ENCODE results near the gene SBF2. TPM values are rescaled to one million over a fixed set of nuclear protein-coding genes. Genes with fewer than 3 reads are reported as not detected.
A peak's percentile ranks its signal among the peaks of the same experiment; 100 is the strongest.
"Not testable (repeated sequence)": the region's sequence is repeated elsewhere in the genome, so short reads cannot be mapped to it uniquely, and the experiment has no call there.

The SBF2 gene
- total RNA-seq, 2 donors from 2014 or later = 33.3 to 42.5 TPM

DNA sequence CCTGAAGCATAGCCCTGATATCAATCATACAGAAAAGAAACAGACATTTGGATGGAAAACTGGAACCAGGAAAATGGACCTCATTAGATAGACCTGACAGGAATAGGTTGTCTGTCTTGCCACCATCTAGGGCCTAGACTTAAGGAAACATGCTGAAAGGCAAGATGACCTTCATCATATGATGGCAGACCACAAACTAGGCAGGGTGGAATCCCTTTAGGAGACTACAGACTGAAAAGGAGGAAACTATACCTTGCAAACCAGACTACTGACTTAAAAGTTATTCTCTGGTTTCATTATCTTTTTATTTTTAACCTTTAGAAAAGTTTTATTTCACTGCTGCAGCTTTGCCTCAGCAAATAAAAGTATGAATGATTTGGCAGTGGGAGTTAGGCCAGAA is 20.3 kb downstream of the SBF2 start:
- no peak overlapping the region for H3K4me3 Mint-ChIP-seq
- peak; percentile 43 for ATAC-seq (replicated peaks)
- peaks cover 6% of the 10 kb centered on the region for H3K4me1 Mint-ChIP-seq
- H3K27me3 Mint-ChIP-seq = no peaks in the 10 kb centered on the region
- no peaks in the 10 kb centered on the region for H3K9me3 Mint-ChIP-seq
- no peaks in the 10 kb centered on the region for H3K36me3 Mint-ChIP-seq (ENCODE audit: low read depth)
- H3K27ac Mint-ChIP-seq = no peak overlapping the region

DNA sequence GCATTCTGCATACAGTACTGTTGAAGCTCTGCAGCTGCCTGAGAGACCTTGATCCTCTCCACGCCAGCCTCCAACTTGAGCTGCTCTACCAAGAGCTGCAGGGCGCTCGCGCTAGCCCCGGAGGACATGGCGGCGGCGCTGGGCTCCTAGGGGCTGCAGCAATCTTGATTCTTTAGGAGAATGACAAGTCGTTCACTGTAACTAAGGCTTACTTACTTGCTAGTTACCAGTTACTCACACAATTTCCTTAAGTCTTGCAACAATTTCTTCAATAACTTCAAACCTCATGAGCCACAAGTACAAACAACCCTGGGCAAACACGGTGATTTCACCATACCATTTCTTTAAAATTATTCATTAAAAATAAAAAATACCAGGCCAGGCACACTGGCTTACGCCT is 21.9 kb downstream of the SBF2 start:
- ATAC-seq (replicated peaks) = no peak
- no peaks in the 10 kb centered on the region for H3K9me3 Mint-ChIP-seq
- no peak overlapping the region for H3K27ac Mint-ChIP-seq
- peaks cover 6% of the 10 kb centered on the region for H3K4me1 Mint-ChIP-seq
- H3K36me3 Mint-ChIP-seq (ENCODE audit: low read depth) = no peaks in the 10 kb centered on the region
- no peak overlapping the region for H3K4me3 Mint-ChIP-seq
- no peaks in the 10 kb centered on the region for H3K27me3 Mint-ChIP-seq

DNA sequence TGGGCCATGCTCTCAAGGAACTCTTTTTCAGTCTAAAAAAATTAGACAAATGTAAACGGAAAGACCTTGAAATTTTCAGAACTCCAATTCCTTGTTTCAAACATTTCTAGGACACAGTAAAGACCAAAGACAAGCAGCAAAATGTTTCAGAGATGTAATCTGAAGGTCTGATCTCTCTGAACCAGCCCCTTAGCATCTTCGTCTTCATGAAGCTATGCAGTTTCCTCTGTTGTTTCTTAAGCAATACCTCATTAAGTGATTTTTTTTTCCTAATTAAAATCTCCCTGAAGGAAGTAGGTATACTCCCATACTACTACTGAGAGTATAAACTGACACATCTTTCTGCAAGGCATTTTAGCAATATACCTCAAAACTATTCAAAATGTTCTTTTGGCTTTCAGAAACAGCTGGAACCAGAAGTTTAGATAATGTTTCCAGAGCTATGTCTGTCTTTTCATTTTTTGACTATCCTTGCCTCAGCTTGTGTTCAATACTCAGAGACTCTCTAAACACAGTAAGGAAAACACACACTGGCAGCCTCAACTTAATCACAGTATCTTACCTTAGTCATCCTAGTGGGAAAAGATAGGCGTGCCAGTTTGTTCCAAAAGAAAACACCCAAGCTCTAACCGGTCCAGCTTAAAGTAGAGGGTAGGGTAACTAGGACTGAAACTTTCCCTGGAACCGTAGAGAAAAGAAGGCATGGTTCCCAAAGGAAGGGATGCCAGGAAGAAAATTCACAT is 25.1 kb downstream of the SBF2 start:
- H3K36me3 Mint-ChIP-seq (ENCODE audit: low read depth) = no peaks in the 10 kb centered on the region
- no peak overlapping the region for H3K27ac Mint-ChIP-seq
- H3K9me3 Mint-ChIP-seq = no peaks in the 10 kb centered on the region
- no peaks in the 10 kb centered on the region for H3K4me1 Mint-ChIP-seq
- no peak for ATAC-seq (replicated peaks)
- no peaks in the 10 kb centered on the region for H3K27me3 Mint-ChIP-seq
- no peak overlapping the region for H3K4me3 Mint-ChIP-seq

DNA sequence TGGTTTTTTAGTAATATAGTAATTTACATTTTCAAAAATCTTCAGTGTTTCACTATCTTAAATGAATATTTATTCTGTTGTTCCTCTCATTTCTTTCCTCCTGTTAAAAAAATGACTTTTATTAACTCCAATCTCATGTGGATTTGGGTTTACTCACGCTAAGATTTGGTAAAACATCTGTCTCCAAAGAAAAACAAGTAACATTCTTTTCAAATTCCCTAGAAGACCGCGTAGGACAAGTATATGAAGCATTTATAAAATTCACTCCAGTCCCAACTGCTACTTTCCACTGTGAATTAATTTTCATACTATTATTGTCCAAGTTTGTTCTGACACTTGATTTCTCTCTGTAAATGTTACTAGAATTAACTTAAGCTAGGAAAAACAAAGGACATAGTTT is 26.2 kb downstream of the SBF2 start:
- Mint-ChIP-seq H3K27ac (no peak overlapping the region), H3K27me3 (no peaks in the 10 kb centered on the region), H3K4me1 (no peaks in the 10 kb centered on the region), H3K9me3 (no peaks in the 10 kb centered on the region), H3K4me3 (no peak overlapping the region), H3K36me3 (ENCODE audit: low read depth) (no peaks in the 10 kb centered on the region)
- ATAC-seq (replicated peaks) = no peak

DNA sequence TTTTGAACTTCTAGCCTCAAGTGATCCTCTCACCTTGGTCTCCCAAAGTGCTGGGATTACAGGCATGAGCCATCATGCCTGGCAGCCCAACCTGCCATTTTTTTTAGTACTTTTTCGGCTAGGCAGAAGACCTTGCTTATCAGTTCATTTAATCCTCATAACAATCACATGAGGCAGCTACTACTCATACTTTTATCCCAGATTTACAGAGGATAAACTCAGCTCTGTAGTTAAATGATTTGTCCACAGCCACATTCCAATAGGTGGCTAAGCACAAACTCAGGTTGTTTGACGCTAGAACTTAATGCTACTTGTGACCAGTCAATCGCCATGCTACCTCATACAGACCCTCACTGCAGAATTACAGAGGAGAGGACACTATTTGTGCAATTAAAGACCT is 28.1 kb downstream of the SBF2 start:
- Mint-ChIP-seq H3K4me3 (no peak overlapping the region), H3K27ac (no peak overlapping the region), H3K27me3 (no peaks in the 10 kb centered on the region), H3K4me1 (peaks cover 4% of the 10 kb centered on the region), H3K36me3 (ENCODE audit: low read depth) (no peaks in the 10 kb centered on the region), H3K9me3 (no peaks in the 10 kb centered on the region)
- no peak for ATAC-seq (replicated peaks)

DNA sequence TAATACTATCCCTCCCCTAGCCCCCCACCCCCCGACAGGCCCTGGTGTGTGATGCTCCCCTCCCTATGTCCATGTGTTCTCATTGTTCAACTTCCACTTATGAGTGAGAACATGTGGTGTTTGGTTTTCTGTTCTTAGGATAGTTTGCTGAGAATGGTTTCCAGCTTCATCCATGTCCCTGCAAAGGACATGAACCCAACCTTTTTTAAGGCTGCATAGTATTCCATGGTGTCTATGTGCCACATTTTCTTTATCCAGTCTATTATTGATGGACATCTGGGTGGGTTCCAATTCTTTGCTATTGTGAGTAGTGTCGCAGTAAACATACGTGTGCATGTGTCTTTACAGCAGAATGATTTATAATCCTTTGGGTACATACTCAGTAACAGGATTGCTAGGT is 29.3 kb downstream of the SBF2 start:
- H3K4me3 Mint-ChIP-seq; H3K27me3 Mint-ChIP-seq; H3K9me3 Mint-ChIP-seq; ATAC-seq (replicated peaks); H3K36me3 Mint-ChIP-seq (ENCODE audit: low read depth); H3K4me1 Mint-ChIP-seq; H3K27ac Mint-ChIP-seq: not testable (repeated sequence)

DNA sequence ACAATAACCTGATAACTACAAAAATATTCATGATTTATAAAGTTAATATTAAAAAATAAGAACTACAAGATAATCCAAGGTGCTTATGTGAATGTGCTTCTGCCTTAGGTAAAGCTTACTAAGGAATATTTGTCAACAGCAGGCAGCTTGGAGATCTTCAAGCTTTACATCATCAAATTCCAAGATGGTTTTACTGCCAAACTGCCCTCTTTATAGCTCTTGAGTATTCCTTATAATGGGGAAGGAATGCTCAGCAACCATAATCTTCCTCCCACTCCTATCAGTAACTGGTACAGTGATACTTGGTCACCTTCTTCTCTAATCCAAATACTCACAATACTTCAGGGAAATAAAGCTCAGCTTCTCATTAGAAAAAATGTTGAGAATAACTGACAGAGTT is 30.1 kb downstream of the SBF2 start:
- Mint-ChIP-seq H3K27ac (no peak overlapping the region), H3K4me1 (peaks cover 4% of the 10 kb centered on the region), H3K4me3 (no peak overlapping the region), H3K27me3 (no peaks in the 10 kb centered on the region), H3K36me3 (ENCODE audit: low read depth) (no peaks in the 10 kb centered on the region), H3K9me3 (no peaks in the 10 kb centered on the region)
- ATAC-seq (replicated peaks) = no peak

DNA sequence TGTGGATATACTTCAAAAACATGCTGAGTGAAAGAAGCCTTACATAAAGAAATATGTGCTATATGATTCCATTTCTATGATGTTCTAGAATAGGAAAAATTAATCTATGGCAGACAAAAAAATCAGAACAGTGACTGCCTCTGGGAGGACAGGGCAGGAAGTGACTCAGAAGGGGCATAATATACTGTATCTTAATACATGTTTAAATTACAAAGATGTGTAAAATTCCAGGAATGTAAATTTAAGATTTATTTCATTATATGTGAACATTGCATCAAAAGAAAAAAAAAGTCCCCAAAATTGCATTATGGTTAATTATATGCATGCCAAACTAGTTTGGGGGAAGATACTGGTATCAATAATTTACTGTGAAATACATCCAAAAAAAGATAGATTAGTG is 32.2 kb downstream of the SBF2 start:
- H3K4me1 Mint-ChIP-seq = peaks cover 4% of the 10 kb centered on the region
- H3K27me3 Mint-ChIP-seq = no peaks in the 10 kb centered on the region
- ATAC-seq (replicated peaks) = no peak
- H3K27ac Mint-ChIP-seq = no peak overlapping the region
- no peaks in the 10 kb centered on the region for H3K9me3 Mint-ChIP-seq
- H3K36me3 Mint-ChIP-seq (ENCODE audit: low read depth) = no peaks in the 10 kb centered on the region
- H3K4me3 Mint-ChIP-seq = no peak overlapping the region

DNA sequence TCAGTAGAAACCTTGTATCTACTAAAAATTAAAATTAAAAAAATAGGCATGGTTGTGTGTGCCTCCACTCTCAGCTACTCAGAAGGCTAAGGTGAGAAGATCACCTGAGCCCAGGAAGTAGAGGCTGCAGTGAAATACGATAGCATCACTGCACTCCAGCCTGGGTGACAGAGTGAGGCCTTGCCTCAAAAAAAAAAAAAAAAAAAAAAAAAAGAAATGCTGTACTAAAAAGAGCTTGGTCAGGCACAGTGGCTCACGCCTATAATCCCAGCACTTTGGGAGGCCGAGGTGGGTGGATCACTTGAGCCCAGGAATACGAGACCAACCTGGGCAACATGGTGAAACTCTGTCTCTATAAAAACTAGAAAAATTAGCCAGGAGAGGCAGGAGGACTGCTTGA is 36.5 kb downstream of the SBF2 start:
- Mint-ChIP-seq H3K9me3 (no peaks in the 10 kb centered on the region), H3K27ac (no peak overlapping the region), H3K4me3 (no peak overlapping the region), H3K36me3 (ENCODE audit: low read depth) (no peaks in the 10 kb centered on the region), H3K27me3 (no peaks in the 10 kb centered on the region), H3K4me1 (peaks cover 4% of the 10 kb centered on the region)
- no peak for ATAC-seq (replicated peaks)

DNA sequence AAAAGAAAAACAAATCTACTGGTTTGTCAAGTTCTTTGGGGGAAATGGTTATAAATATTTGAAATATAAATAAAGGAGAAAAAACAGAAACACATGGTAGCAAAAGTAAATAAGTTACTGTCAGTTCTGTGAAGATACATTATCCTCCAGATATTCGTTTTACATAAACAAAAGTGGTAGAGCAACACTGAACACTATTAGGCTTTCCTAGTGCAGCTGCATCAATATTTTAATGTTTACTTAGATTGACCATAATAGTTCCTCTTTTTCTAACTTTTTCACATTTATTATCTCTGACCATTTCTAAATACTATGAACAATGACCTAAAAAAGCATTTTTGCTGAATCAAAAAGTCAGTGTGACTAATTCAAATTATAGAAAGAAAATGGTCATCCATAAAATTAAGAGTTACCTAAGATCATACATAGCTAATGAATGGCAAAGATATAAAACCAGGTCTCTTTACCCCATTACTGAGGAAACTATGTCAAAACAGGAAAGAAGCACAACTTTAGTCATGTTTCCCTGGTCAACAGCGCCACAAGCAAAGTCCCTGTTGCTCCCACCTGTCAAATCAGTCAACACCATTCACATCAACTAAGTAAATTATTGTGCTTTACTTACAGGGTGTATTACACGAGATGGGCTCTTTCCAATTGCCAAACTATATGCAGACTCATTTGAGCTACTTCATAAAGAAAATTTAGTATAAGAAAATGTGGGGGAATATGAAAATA is 38.5 kb downstream of the SBF2 start:
- no peak overlapping the region for H3K27ac Mint-ChIP-seq
- H3K36me3 Mint-ChIP-seq (ENCODE audit: low read depth) = no peaks in the 10 kb centered on the region
- H3K9me3 Mint-ChIP-seq = no peaks in the 10 kb centered on the region
- H3K27me3 Mint-ChIP-seq = no peaks in the 10 kb centered on the region
- no peak overlapping the region for H3K4me3 Mint-ChIP-seq
- ATAC-seq (replicated peaks) = peak; percentile 14
- H3K4me1 Mint-ChIP-seq = no peaks in the 10 kb centered on the region

DNA sequence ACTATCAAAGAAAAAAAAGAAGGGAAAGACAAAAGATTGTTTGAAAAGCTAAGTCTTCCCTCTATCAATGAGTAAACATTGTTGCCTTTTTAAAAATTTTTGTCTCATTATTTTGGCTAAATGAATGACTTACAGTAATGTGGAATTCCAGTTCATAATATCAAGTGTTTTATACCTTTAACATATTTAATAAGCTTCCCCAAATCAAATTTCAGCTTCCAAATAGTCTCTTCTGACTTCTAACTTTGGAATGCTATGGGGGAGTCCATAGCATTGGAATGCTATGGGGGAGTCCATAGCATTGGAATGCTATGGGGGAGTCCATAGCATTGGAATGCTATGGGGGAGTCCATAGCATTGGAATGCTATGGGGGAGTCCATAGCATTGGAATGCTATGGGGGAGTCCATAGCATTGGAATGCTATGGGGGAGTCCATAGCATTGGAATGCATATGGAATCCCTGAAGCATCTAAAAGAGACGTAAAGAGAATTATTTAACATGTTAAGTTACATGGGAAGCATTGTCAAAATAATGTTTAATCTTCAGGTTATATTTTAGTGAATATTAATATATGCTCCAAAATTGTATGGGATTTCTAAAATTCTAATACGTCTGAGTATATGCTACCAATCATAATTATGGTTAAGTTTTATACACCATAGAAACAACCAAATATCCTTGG is 44.4 kb downstream of the SBF2 start:
- H3K9me3 Mint-ChIP-seq; H3K4me1 Mint-ChIP-seq; ATAC-seq (replicated peaks); H3K27me3 Mint-ChIP-seq; H3K4me3 Mint-ChIP-seq; H3K36me3 Mint-ChIP-seq (ENCODE audit: low read depth); H3K27ac Mint-ChIP-seq: not testable (repeated sequence)

DNA sequence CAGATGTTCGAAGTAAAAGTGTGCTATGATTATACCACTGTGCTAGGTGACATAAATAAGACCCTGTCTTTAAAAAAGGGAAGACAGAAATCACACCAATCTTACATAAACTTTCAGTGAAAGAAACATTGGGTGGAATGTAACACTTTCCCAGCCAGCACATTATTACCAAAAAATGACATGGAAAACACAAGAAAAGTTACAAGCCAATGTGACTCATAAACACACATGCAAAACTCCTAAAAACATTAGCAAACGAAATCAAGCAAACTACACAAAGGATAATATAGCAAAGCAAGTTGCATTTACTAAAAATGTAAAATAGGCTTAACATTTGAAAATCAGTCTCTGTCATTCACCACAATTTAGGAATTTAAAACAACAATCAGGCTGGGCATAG is 47.0 kb downstream of the SBF2 start:
- ATAC-seq (replicated peaks) = no peak

DNA sequence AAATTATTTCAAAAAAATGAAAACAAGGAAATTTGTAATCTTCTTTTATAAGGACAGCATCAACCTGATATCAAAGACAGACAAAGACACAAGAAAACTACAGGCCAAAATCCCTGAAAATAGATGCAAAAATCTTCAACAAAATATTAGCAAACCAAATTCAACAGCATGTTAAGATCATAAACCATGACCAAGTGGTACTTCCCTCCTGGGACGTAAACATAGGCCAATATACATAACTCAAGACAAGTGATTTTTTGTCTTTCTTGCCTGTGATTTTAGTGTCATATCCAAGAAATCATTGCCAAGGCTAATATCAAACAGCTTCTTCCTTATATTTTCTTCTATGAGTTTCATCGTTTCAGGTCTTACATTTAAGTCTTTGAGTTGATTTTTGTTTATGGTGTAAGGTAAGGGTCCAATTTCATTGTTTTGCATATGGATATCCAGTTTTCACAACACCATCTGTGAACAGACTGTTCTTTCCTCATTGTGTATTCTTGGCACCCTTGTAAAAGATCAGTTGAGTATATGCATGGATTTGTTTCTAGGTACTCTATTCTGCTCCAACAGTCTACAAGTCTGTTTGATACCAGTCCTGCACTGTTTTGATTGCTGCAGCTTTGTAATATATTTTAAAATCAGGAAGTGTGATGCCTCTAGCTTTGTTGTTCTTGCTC is 50.0 kb downstream of the SBF2 start:
- ATAC-seq (replicated peaks) = no peak
- no peaks in the 10 kb centered on the region for H3K27me3 Mint-ChIP-seq
- H3K4me3 Mint-ChIP-seq = no peak overlapping the region
- H3K4me1 Mint-ChIP-seq = no peaks in the 10 kb centered on the region
- H3K27ac Mint-ChIP-seq = no peak overlapping the region
- H3K9me3 Mint-ChIP-seq = no peaks in the 10 kb centered on the region
- H3K36me3 Mint-ChIP-seq (ENCODE audit: low read depth) = no peaks in the 10 kb centered on the region

More for the DNA sequence above, 47.0 kb downstream of the SBF2 start:
- H3K4me3 Mint-ChIP-seq = no peak overlapping the region
- H3K9me3 Mint-ChIP-seq = no peaks in the 10 kb centered on the region
- H3K27me3 Mint-ChIP-seq = no peaks in the 10 kb centered on the region
- no peaks in the 10 kb centered on the region for H3K36me3 Mint-ChIP-seq (ENCODE audit: low read depth)
- no peak overlapping the region for H3K27ac Mint-ChIP-seq
- H3K4me1 Mint-ChIP-seq = no peaks in the 10 kb centered on the region

DNA sequence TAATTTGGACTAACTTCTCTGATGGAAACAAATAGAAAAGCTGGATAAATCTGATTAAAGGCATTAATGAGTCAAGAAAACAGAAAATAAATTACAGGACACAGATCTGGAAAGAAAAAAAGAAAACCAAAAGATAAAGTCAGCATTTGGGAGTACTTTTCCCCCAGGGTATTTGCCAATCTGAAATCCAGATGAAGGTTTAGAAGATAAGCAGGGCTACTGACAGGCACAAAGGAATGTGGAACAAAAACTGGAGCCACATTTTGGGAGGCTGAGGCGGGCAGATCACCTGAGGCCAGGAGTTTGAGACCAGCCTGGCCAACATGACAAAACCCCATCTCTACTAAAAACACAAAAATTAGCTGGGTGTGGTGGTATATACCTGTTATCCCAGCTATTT is 57.2 kb downstream of the SBF2 start:
- Mint-ChIP-seq H3K27ac (no peak overlapping the region), H3K27me3 (no peaks in the 10 kb centered on the region), H3K36me3 (ENCODE audit: low read depth) (no peaks in the 10 kb centered on the region), H3K4me3 (no peak overlapping the region), H3K9me3 (no peaks in the 10 kb centered on the region), H3K4me1 (no peaks in the 10 kb centered on the region)
- ATAC-seq (replicated peaks) = no peak
